HEK293 (cell line): ENCODE results near the gene RMC1.

Experiments used
- CTCF ChIP-seq: fragments of 450-650 bp; formaldehyde crosslinking; IDR thresholded peaks from 2 replicates; pipeline ENCODE4 v1.5.1; 2016; ENCODE audit warnings: missing biosample characterization, missing genetic modification characterization
- ELK4 ChIP-seq: IDR thresholded peaks from 2 replicates; pipeline ENCODE4 v1.6.1; 2011; ENCODE audit warnings: mild to moderate bottlenecking, low read depth, low read length, borderline replicate concordance
- REST ChIP-seq: fragments of 450-650 bp; formaldehyde crosslinking; IDR thresholded peaks from 2 replicates; pipeline ENCODE4 v1.5.1; 2016; ENCODE audit warnings: missing biosample characterization, missing genetic modification characterization
- SCRT2 ChIP-seq: fragments of 450-650 bp; formaldehyde crosslinking; IDR thresholded peaks from 2 replicates; pipeline ENCODE4 v1.5.1; 2016; ENCODE audit warnings: missing biosample characterization, missing genetic modification characterization
- YY1 ChIP-seq: fragments of 450-650 bp; formaldehyde crosslinking; IDR thresholded peaks from 2 replicates; pipeline ENCODE4 v1.5.1; 2018; ENCODE audit warnings: missing biosample characterization, missing genetic modification characterization
- ZNF157 ChIP-seq: fragments of 450-650 bp; formaldehyde crosslinking; IDR thresholded peaks from 2 replicates; pipeline ENCODE4 v1.5.1; 2016; ENCODE audit warnings: missing biosample characterization, missing genetic modification characterization
- ZNF174 ChIP-seq: fragments of 450-650 bp; formaldehyde crosslinking; IDR thresholded peaks from 2 replicates; pipeline ENCODE4 v1.5.0; 2017; ENCODE audit warnings: missing biosample characterization, mild to moderate bottlenecking, missing genetic modification characterization
- ZNF184 ChIP-seq: fragments of 450-650 bp; IDR thresholded peaks from 2 replicates; pipeline ENCODE4 v1.5.1; 2018; ENCODE audit warnings: missing biosample characterization, mild to moderate bottlenecking, missing genetic modification characterization
- ZNF211 ChIP-seq: fragments of 450-650 bp; formaldehyde crosslinking; IDR thresholded peaks from 2 replicates; pipeline ENCODE4 v1.5.1; 2016; ENCODE audit warnings: low read depth, missing biosample characterization, missing genetic modification characterization
- ZNF302 ChIP-seq: fragments of 450-650 bp; formaldehyde crosslinking; IDR thresholded peaks from 2 replicates; pipeline ENCODE4 v1.5.1; 2016; ENCODE audit warnings: missing biosample characterization, missing genetic modification characterization, low read depth
- ZNF664 ChIP-seq: fragments of 450-650 bp; formaldehyde crosslinking; IDR thresholded peaks from 2 replicates; pipeline ENCODE4 v1.5.1; 2016; ENCODE audit warnings: missing biosample characterization, missing genetic modification characterization
- ZNF677 ChIP-seq: fragments of 450-650 bp; IDR thresholded peaks from 2 replicates; pipeline ENCODE4 v1.5.0; 2018; ENCODE audit warnings: missing biosample characterization, mild to moderate bottlenecking, missing genetic modification characterization, moderate library complexity
- ZNF747 ChIP-seq: fragments of 450-650 bp; formaldehyde crosslinking; IDR thresholded peaks from 2 replicates; pipeline ENCODE4 v1.5.1; 2016; ENCODE audit warnings: missing biosample characterization, missing genetic modification characterization
- ZSCAN23 ChIP-seq: fragments of 450-650 bp; formaldehyde crosslinking; IDR thresholded peaks from 2 replicates; pipeline ENCODE4 v1.5.1; 2016; ENCODE audit warnings: missing biosample characterization, missing genetic modification characterization

GRCh38 chr18:23523429-23524212, 20.3 kb downstream of the RMC1 start:
- TF ChIP-seq CTCF (tag by site-specific recombination) (no peak), ZNF184 (tag by site-specific recombination) (no peak), ZNF174 (tag by site-specific recombination) (no peak), SCRT2 (no peak), ZNF211 (no peak), ZNF302 (tag by site-specific recombination) (no peak), ZNF157 (tag by site-specific recombination) (no peak), REST (tag by site-specific recombination) (no peak), ZNF747 (tag by site-specific recombination) (no peak), ELK4 (no peak), ZSCAN23 (no peak), ZNF664 (tag by site-specific recombination) (no peak), ZNF677 (tag by site-specific recombination) (no peak), YY1 (no peak)
